Measurements from ENCODE around the gene SEC24D. TPM values are rescaled to one million over a fixed set of nuclear protein-coding genes. Genes with fewer than 3 reads are reported as not detected.

SEC24D gene
- total RNA-seq, 1 experiment from 2014 or later, result 63.1 TPM

DNA sequence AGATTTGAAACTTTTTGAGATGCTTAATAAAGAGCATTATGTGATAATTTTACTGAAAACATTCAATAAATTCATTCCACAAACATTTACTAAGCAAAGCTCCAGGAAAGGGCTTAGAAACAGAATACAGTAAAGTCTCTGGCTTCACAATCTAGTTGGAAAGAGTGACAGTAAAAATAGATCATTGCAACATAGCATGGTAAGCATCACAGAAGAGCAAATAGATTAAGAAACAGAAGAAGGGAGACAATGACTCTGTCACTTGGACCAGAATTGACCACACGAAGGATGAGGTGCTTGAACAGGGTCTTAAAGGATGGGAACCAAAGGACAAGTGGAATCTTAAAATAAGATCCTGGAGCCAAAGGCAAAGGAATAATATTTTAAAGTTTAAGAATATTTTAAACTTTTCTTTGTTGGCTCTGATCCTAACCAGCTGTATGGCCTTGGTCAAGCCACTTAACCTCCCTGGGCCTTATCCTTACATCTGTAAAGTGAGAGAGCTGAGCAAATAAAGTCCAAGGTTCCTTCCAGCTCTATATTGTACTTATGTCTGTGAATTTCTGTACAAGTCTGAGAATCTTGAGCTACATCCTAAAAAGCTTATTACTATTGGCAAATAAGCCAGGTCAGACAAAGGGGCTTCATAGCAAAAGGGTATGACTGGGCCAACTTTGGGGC lies 33.9 kb downstream of the SEC24D start:
- ChIA-PET CTCF (interaction anchor here (1.7 kb wide), 1 partner anchor 63 kb away, joined by 4 read pairs; no protein-coding TSS in a partner anchor), POLR2A (interaction anchor here (0.6 kb wide), 1 partner anchor 321 kb away, joined by 3 read pairs; no protein-coding TSS in a partner anchor)
- Mint-ChIP-seq H3K27ac (no peak overlapping the region), H3K27me3 (ENCODE audit: low read depth) (no peaks in the 10 kb centered on the region), H3K9me3 (no peaks in the 10 kb centered on the region), H3K4me1 (peaks cover 20% of the 10 kb centered on the region), H3K36me3 (peaks cover 34% of the 10 kb centered on the region), H3K4me3 (no peak overlapping the region)
- no peak for DNase-seq (ENCODE audit: low spot score)
- no peak for ATAC-seq
- TF ChIP-seq NFYB (CRISPR knock-in tag; conservative IDR thresholded peaks at IDR 0.05; ENCODE audit: low read depth) (no peak), JUN (CRISPR knock-in tag; IDR thresholded peaks at IDR 0.05) (no peak), IRF2 (CRISPR knock-in tag; IDR thresholded peaks at IDR 0.05; ENCODE audit: borderline replicate concordance, low read depth) (no peak), ZNF121 (CRISPR knock-in tag; IDR thresholded peaks at IDR 0.05) (no peak), ZBTB21 (CRISPR knock-in tag; IDR thresholded peaks at IDR 0.05; ENCODE audit: borderline replicate concordance) (no peak), JAZF1 (CRISPR knock-in tag; IDR thresholded peaks at IDR 0.05) (no peak), GABPB1 (CRISPR knock-in tag; IDR thresholded peaks at IDR 0.05) (no peak), CBFB (CRISPR knock-in tag; IDR thresholded peaks at IDR 0.05; ENCODE audit: low read depth) (no peak), NFATC4 (CRISPR knock-in tag; IDR thresholded peaks at IDR 0.05) (no peak), NR3C1 (CRISPR knock-in tag; conservative IDR thresholded peaks at IDR 0.05; ENCODE audit: low read depth) (no peak), ZNF396 (CRISPR knock-in tag; IDR thresholded peaks at IDR 0.05; ENCODE audit: borderline replicate concordance) (no peak), OVOL2 (CRISPR knock-in tag; IDR thresholded peaks at IDR 0.05; ENCODE audit: borderline replicate concordance) (no peak), SP1 (CRISPR knock-in tag; conservative IDR thresholded peaks at IDR 0.05) (no peak)
- TF ChIP-seq, protein P1, sequence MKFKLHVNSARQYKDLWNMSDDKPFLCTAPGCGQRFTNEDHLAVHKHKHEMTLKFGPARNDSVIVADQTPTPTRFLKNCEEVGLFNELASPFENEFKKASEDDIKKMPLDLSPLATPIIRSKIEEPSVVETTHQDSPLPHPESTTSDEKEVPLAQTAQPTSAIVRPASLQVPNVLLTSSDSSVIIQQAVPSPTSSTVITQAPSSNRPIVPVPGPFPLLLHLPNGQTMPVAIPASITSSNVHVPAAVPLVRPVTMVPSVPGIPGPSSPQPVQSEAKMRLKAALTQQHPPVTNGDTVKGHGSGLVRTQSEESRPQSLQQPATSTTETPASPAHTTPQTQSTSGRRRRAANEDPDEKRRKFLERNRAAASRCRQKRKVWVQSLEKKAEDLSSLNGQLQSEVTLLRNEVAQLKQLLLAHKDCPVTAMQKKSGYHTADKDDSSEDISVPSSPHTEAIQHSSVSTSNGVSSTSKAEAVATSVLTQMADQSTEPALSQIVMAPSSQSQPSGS (CRISPR knock-in tag; IDR thresholded peaks at IDR 0.05; ENCODE audit: borderline replicate concordance, low read depth), result no peak
- TF ChIP-seq, protein P2, sequence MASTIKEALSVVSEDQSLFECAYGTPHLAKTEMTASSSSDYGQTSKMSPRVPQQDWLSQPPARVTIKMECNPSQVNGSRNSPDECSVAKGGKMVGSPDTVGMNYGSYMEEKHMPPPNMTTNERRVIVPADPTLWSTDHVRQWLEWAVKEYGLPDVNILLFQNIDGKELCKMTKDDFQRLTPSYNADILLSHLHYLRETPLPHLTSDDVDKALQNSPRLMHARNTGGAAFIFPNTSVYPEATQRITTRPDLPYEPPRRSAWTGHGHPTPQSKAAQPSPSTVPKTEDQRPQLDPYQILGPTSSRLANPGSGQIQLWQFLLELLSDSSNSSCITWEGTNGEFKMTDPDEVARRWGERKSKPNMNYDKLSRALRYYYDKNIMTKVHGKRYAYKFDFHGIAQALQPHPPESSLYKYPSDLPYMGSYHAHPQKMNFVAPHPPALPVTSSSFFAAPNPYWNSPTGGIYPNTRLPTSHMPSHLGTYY (CRISPR knock-in tag; IDR thresholded peaks at IDR 0.05), result no peak
- TF ChIP-seq, protein P3, sequence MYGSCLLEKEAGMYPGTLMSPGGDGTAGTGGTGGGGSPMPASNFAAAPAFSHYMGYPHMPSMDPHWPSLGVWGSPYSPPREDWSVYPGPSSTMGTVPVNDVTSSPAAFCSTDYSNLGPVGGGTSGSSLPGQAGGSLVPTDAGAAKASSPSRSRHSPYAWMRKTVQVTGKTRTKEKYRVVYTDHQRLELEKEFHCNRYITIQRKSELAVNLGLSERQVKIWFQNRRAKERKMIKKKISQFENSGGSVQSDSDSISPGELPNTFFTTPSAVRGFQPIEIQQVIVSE (CRISPR knock-in tag; IDR thresholded peaks at IDR 0.05; ENCODE audit: borderline replicate concordance), result no peak
- TF ChIP-seq, protein P4, sequence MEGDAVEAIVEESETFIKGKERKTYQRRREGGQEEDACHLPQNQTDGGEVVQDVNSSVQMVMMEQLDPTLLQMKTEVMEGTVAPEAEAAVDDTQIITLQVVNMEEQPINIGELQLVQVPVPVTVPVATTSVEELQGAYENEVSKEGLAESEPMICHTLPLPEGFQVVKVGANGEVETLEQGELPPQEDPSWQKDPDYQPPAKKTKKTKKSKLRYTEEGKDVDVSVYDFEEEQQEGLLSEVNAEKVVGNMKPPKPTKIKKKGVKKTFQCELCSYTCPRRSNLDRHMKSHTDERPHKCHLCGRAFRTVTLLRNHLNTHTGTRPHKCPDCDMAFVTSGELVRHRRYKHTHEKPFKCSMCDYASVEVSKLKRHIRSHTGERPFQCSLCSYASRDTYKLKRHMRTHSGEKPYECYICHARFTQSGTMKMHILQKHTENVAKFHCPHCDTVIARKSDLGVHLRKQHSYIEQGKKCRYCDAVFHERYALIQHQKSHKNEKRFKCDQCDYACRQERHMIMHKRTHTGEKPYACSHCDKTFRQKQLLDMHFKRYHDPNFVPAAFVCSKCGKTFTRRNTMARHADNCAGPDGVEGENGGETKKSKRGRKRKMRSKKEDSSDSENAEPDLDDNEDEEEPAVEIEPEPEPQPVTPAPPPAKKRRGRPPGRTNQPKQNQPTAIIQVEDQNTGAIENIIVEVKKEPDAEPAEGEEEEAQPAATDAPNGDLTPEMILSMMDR (IDR thresholded peaks at IDR 0.05), result no peak
- TF ChIP-seq, protein P5, sequence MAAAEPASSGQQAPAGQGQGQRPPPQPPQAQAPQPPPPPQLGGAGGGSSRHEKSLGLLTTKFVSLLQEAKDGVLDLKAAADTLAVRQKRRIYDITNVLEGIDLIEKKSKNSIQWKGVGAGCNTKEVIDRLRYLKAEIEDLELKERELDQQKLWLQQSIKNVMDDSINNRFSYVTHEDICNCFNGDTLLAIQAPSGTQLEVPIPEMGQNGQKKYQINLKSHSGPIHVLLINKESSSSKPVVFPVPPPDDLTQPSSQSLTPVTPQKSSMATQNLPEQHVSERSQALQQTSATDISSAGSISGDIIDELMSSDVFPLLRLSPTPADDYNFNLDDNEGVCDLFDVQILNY (CRISPR knock-in tag; IDR thresholded peaks at IDR 0.05), result no peak
- TF ChIP-seq, protein P6, sequence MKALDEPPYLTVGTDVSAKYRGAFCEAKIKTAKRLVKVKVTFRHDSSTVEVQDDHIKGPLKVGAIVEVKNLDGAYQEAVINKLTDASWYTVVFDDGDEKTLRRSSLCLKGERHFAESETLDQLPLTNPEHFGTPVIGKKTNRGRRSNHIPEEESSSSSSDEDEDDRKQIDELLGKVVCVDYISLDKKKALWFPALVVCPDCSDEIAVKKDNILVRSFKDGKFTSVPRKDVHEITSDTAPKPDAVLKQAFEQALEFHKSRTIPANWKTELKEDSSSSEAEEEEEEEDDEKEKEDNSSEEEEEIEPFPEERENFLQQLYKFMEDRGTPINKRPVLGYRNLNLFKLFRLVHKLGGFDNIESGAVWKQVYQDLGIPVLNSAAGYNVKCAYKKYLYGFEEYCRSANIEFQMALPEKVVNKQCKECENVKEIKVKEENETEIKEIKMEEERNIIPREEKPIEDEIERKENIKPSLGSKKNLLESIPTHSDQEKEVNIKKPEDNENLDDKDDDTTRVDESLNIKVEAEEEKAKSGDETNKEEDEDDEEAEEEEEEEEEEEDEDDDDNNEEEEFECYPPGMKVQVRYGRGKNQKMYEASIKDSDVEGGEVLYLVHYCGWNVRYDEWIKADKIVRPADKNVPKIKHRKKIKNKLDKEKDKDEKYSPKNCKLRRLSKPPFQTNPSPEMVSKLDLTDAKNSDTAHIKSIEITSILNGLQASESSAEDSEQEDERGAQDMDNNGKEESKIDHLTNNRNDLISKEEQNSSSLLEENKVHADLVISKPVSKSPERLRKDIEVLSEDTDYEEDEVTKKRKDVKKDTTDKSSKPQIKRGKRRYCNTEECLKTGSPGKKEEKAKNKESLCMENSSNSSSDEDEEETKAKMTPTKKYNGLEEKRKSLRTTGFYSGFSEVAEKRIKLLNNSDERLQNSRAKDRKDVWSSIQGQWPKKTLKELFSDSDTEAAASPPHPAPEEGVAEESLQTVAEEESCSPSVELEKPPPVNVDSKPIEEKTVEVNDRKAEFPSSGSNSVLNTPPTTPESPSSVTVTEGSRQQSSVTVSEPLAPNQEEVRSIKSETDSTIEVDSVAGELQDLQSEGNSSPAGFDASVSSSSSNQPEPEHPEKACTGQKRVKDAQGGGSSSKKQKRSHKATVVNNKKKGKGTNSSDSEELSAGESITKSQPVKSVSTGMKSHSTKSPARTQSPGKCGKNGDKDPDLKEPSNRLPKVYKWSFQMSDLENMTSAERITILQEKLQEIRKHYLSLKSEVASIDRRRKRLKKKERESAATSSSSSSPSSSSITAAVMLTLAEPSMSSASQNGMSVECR (CRISPR knock-in tag; IDR thresholded peaks at IDR 0.05; ENCODE audit: borderline replicate concordance), result no peak
- TF ChIP-seq, protein P7, sequence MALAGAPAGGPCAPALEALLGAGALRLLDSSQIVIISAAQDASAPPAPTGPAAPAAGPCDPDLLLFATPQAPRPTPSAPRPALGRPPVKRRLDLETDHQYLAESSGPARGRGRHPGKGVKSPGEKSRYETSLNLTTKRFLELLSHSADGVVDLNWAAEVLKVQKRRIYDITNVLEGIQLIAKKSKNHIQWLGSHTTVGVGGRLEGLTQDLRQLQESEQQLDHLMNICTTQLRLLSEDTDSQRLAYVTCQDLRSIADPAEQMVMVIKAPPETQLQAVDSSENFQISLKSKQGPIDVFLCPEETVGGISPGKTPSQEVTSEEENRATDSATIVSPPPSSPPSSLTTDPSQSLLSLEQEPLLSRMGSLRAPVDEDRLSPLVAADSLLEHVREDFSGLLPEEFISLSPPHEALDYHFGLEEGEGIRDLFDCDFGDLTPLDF (CRISPR knock-in tag; IDR thresholded peaks at IDR 0.05), result no peak
